NCI-H510A (cell line): ENCODE measurements around the gene LCLAT1.
A peak's percentile ranks its signal among the peaks of the same experiment; 100 is the strongest.

Source experiments
- DNase-seq: peaks from one replicate; lab custom pipeline; 2025; lab: John Stamatoyannopoulos, UW

LCLAT1 gene

DNA sequence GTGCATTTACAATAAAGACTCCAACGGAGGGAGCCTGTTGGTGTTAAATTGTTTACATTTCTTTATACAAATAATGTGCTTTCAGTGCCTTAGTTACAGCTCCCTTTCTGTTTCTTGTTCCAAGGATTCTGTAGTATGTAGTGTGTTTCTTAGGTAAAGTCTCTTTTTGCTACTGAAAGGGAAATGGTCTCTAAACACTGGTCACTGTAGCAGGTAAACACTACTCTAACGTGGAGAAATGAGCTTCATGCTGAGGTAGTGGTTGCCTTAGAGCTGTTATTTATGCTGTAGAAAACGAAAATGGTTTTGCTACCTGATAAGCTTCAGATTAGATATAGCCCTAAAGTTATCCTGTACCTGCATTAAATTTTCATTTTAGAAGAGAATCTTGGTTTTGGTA lies 196.6 kb downstream of the LCLAT1 start:
- no peak for DNase-seq

DNA sequence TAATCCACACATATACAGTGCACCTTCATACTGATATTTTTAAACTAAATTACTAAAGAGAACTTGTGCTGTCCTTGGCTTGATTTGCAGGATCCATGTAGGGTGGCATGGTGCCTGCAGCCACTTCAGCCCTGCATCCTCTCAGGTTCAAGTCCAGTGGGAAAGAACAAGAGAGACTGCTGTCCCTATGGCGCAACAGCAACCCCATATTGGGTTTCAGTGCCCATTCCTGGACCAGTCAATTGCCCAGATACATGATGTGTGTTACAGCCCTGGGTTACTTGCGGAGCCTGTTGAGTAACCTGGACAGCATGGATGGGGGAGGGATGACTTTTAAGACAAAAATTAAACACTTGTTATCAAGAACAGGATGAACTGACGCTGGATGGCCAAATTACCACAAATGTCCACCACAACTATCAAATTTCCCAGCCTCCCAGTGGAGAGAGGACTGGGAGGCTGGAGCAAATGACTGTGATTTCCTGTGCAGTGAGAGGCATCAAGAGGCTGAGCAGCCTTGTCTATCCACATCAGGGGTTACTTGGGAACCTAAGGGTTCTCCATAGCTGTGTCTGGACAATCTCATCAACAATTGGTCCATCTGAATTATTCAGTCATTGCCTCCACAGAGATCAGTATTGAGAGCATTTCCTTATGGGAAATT lies 198.2 kb downstream of the LCLAT1 start:
- peak; percentile 66 for DNase-seq

DNA sequence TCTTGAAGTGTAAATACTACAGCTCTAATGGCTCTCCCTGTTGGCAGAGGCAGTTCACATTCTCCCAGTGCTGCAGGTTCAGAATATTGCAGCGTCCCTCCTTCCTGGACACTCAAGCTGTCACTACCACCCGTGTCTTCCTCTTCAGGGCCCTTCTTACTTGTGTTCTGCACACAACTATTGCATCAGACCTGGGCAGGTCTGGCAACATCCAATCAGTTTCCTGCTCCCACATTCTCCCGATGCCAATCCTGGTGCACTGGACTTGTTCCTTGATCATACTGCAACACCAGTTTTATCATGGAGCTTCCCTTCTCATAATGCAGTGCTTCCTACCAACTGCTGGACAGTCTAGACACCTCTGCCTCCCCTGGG lies 198.7 kb downstream of the LCLAT1 start:
- DNase-seq: no peak

DNA sequence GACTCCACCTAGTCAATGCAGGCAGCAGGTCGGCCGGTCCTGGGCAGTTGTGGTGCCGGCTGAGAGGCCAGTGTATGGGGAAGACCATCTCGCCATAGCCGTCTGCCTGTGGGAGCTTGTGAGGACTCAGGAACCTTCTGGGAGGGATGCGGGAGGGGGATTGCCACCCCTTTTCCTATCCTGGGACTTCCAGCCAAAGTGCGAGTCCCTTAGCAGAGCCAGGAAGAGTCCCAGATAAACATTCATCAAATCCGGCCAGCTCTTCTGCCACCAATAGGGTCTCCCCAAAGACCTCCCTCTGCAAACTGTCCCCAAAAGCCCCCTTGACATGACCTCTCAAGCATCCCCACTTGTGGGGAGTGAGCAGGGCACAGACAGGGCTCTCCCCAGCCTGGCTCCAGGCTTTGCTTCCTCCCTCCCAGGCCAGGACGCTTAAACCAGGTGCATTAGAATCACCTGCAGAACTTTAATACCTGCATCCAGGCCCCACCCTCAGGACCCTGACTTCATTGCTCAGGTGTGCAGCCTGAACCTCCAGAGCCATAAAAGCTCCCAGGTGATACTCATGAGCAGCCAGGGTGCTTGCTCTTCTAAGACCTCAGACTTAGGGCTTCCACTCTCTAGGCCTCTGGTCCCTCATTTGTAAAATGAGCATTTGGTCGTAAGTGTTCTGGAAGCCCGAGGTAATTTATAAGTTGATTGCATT lies 200.9 kb downstream of the LCLAT1 start:
- no peak for DNase-seq

DNA sequence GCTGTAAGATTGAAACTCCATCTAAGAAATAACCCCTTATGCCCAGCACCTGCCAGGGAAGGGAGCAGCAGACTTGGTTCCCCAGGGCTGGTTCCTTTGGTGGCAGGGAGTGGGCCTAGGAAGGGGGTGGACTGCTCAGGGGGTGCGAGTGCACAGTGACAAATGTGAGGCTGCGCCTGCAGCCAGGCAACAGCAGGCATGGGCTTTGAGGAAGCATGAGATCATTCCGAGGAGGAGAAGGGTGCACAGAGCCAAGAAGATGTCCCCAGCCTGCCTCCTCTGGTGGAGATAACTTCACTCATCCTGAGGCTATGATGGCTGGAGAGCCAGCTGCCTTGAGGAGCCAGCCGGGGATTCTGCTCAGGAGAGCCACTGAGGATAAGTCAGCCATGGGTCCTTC lies 202.2 kb downstream of the LCLAT1 start:
- DNase-seq: no peak

DNA sequence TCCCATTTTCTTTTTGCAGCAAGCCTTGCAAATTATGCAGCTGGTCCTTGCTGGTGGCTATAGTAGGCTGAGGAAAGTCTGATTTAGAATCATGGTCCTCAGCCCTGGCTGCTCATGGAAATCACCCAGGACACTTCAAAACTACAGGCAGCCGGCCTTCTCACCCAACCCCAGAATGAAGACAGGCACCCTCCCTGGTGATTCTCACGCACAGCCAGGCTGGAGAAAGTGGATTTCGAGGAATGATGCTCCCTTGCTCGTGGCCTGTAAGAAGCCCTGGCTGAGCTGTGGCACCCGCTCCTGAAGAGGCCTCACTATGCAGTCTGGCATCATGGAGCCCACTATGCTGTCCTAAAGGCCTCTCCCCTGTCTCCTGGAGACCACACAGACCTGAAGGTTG lies 202.8 kb downstream of the LCLAT1 start:
- no peak for DNase-seq

DNA sequence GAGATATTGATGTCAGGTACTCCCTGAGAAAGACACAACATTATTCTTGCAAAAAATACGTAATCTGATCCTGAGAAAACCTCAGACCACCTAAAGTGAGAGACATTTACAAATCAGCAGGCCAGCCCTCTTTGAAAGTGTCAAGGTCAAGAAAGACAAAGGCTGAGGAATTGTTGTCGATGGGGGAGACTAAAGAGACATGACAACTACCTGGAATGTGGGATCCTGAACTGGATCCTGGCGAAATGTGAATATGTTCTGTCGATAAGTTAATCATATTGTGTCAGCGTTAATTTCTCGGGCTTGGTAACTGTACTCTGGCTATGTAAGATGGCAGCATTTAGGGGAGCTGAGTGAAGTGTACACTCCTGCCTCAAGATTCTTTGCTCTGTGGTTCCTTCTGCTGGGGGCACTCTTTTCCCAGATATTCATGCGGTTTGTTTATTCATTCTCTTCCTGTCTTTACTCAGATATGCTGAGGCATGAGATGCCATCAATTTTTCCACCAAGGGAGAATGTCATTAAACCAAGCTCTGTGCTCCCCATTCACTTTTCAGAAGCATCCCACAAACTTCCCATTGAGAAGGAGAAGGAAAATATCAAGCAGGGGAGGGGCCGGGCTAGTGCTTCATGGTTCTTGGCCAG lies 205.3 kb downstream of the LCLAT1 start:
- no peak for DNase-seq

DNA sequence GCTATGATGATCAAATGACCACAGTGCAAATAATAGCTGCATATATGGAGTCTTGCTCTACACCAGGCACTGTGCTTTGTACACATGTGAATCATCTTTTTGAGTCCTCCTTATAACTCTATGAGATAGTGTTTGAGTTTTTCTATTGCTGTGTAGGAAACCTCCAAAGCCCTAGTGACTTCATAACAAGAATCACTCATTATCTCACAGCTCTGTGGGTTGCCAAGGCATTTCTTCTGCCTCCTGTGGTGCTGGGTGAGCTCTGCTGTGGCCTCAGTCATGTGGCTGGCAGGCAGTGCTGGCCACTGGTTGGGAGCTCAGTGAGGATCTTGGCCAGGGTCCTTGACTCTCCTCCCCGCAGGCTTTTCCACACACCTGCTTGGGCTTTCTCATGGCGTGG lies 206.8 kb downstream of the LCLAT1 start:
- no peak for DNase-seq

DNA sequence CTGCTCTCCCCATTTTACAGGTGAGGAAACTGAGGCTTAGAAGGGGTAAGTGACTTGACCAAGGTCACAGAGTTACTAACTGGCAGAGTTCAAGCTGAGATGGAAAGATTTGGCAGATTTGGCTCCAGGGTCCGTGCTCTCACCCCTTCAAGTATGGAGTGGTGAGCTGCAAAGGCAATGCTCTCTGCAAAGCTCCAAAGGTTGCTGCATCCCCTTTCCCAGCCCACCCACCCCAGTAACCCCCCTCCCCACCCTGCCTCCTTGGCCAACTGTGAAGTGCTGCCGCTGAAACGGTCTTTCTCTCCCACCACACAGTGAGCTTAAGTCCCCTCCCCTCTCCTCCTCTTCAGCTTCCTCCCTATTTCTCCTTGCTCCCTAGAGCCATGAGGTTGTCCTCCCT lies 207.4 kb downstream of the LCLAT1 start:
- no peak for DNase-seq

DNA sequence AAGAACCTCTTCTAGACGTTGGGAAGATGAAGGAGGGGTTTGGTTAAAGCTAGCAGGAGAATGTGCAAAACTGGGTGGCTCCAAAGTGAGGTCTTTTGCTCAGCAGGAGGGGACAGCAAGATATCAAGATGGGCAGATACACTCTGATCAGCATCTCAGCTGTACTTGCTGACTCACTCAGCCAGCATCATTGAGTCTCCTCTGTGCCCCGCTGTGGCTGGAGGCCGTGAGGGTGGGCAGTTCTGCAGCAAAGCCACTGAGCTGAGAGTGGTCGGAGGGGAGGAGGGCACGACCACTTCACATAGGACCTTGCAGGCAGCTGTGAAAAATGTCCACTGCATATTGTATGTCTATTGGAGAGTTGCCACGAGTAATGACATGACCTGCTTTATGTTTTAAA lies 208.2 kb downstream of the LCLAT1 start:
- DNase-seq: no peak

DNA sequence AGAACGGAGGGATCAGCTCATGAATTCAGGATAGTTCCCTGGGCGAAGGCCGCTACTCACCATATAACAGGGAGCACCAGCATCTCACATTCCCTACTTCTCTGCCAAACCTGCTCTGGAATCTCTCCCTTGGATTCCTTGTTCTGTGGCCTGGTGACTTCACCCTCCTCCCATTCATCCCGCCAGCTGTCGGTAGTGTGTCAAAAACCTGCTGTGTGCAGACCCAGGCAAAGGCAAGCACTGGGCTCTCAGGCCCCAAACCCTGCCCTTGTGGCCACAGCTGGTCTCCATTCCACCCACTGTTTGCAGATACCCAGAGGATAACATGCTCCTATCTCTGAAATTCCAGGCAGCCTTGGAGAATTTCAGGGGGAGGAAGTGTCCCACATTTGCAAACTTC lies 208.6 kb downstream of the LCLAT1 start:
- no peak for DNase-seq

DNA sequence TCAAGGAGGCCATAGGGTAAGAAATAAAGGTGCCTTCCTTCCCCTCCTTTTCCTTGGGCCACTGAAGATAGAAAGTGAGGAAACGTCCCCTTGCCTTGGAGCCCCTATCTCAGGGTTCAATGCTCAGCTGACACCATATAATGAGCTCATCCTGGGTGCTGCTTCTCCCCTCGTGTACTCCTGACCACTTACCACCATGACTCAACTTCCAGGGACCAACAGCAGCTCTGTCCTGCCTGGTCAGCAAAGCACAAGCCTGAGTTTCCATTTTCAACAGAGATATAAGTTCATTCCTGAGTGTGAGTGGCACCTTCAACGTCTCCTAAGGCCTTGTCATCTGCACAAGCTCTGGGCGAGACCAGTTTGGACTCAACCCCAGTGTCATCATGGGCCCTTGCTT lies 209.0 kb downstream of the LCLAT1 start:
- DNase-seq: no peak

DNA sequence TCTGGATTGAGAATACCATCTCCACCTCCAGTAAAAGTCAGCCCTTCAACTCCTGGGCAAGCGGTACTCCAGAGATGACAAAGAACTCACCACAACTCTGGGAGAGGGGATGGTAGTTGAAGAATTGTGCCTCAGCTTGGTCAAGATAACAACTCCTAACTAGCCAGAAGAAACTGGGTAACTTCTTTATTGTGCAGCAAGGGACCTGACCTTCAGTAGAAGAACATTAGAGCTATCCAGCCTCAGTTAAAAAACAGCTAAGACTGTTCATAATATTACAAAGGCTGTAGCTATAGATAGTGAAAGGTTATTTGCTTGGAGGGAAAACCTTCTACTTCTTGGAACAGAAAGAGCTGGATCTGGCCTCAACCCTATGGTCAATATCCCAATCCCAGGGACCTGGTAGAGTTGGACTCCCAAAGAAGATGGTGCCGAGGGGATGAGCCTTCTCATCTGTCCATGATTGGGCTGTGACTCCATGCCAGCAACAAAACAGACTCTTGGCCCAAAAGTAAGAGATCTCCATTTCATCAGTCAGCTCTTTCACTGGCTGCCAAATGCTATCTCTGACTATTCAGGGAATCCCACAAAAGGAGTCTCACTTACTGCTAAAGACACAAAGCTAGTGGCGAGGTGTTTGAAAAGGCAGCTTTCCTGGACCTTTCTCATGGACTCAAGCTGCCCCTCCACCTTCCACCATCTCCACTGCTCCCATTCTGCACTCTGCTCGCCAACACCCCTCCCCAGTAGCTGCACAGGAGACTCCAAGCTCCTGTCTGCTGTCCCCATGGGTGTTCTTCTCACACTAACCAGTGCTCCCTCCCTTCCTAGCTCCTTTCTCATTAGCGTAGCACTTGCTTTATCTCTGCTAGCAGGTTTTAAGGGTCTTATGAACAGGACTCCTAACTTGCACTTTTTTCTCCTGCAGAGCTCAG lies 214.4 kb downstream of the LCLAT1 start:
- no peak for DNase-seq

DNA sequence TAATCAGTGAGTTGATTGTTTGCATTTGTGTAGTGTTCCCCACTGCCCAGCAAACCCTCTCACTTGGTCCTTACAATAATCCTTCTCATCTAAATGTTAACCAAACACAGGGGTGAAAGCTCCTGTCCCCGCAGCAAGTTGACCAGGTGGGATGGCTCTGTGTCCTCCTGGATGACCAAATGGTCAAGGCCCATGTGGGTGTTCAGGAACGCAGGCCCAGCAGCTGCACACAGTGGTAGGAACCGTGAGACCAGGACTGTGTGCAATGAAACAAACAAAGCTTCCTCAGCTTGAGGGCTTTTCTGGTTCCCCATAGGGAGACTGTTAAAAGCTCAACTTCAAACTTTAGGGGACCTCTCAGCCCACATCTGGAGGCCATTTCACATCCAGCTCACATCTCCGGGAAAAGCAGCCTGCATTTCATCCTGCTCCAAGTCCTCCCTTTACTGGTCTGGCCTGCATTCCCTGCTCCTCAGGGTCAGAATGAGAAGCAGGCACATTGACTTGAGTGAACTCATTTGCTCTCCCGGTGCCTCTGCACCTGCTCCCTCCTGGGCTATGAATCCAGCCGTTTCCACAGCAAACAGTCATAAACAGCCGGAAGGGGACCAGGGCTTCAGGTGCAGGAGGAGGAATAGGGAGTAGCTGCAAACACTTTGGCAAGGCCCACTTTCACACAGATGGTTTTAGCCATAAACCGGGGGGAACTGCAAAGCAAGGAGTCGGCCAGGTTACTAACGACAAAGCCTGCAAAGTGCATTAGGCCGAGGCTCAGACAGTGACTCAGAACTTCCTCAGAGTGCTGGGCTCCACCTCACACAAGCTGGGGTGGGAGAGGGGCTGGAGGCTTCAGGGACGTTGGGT lies 215.5 kb downstream of the LCLAT1 start:
- peak; percentile 37 for DNase-seq

DNA sequence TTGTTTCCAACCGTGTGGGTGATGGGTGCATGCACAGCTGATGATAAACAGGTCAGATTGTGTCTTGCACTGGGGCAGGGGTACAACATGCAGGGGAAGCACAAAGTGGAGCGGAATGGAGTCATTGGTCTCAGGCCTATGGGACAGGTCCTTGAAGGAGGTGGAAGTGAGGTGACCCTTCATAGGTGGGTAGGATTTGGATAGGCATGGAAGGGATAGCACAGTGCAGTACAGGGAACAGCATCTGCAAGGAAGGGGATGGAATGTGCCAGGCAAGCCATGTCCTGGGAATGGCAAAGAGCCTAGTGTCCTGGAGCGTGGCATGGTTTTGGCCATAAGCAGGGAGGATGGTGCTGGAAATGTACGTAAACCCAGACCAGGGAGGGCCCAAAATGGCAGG lies 216.3 kb downstream of the LCLAT1 start:
- no peak for DNase-seq

DNA sequence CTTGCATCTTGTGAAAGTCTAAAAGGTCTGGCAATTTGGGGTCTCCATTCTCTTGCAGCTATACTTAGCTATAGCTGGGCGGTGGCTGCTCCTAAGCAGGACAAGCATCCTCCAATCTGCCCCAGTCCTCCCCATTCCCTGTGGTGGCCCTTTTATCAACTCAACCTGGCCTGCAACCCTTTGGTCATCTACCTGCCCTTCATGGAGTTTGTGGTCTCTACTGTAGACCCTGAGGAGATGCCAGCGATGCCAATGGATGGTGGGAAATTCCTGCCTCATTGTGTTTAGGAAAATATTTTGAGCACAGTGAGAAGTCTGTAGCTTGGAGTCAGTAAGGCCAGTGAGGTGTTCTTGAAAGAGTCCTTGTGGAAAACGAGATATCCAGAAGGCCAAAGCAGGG lies 216.8 kb downstream of the LCLAT1 start:
- no peak for DNase-seq

DNA sequence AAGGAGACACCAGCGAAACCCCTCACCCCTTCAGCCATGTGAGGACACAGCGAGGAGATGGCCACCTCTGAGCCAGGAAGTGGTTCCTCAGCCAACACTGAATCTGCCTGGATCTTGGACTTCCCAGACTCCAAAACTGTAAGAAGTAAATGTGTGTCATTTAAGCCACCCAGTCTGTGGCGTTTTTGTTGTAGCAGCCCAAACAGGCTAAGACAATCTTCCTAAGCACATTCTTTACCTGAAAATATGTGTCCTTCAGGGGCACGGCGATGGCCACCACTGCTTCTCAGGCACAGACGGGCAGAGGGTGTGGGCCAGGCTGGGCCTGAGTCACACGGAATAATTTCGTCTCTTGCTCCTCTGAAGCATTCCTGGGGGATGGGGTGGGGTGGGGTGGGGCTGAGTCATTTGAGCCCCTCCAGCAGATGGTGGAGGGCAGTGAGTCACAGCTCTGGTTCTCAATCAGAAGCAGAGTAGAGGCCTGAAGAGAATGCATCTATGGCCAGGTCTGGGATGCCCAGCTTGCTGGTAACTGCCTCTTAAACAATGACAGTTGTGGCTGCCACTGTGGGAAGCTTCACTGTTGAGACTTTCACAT lies 217.8 kb downstream of the LCLAT1 start:
- no peak for DNase-seq

DNA sequence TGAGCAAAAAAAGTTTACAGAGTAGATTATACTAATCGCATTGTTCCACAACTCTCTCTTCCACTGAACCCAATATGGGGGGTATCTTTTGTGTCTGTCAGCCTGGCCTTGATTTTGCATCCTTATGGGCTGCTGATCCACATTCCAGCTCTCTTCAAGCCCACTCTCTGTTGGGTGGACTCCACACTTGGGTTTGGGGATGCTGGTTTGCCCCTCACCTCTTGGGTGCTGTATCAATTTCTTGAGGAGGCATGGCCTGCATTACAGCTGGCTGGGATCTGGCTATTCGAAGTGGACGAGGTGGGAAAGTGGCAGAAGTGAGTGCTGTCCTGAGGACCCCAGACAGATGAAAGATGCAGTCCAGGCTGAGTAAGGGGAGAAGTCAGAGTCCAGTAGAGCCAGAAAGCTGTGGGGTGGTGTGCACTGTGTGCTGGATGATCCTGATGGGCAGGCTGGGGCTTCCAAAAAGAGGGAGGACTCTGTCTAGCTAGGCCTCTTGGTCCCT lies 218.8 kb downstream of the LCLAT1 start:
- DNase-seq: no peak

DNA sequence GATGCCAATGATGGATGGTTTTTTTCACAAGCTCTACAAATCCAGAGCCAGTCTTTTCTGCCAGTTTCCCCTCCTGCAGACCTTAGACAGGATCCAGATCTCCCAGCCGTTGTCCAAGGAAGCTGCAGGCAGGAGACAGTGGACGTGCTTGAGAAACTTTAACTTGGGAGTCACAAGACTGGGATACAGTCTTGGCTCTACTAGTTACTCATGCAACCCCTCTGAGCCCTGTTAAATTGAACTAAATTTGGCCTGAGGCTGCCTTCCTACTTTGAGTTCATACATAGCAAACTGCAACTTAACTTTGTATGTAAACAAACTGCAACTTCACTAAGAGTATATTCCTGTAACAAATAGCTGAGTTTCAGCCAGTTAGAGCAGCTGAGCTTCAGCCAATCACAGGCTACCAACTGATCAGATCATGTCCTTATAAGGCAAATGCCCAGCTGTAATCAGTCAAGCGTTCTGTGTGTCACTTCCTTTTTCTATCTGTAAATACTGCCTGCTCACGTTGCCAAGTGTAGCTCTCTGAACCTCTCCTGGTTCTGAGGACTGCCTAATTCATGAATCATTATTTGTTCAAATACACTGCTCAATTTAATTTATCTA lies 219.3 kb downstream of the LCLAT1 start:
- DNase-seq: peak; percentile 34

DNA sequence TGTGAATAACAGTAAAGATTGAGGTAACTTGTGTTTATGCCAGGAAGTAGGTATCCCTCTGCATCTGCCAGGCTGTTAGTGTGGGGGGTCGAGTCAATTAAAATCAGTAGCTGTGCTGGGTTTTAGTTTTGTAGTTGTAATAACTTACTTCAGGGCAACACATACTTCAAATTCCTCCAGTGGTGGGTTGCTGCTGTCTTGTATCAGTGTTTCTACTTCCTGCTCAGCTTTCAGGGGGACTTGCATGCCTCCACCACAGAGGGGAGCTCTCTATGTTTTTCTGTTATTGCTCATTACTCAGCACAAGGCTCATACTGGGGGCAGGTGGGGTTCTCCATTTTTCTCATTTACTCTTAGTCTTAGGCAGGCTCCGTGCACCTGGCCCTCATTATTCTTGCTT lies 223.4 kb downstream of the LCLAT1 start:
- DNase-seq: no peak
